Activated CD4-positive, alpha-beta T cell treated with anti-CD3 and anti-CD28 coated beads for 24 hours (primary cell): Measurements from ENCODE around the gene ACAA1.
"Not testable (repeated sequence)": the region's sequence is repeated elsewhere in the genome, so short reads cannot be mapped to it uniquely, and the experiment has no call there.

Experiments used
- DNase-seq, 2 donors: peaks; one replicate each; pipeline ENCODE4 v3.0.0-alpha.2; 2020; ENCODE audit warnings: low read depth in 2 of 2

The ACAA1 gene

GRCh38 chr3:38135621-38136277 is 1.2 kb downstream of the ACAA1 start:
- DNase-seq = not testable (repeated sequence)

- not testable (repeated sequence) for DNase-seq
Observed at GRCh38 chr3:38134517-38135143, 2.3 kb downstream of the ACAA1 start.

GRCh38 chr3:38133557-38134405 is 3.1 kb downstream of the ACAA1 start:
- DNase-seq = no peak

GRCh38 chr3:38133209-38133556 is 3.7 kb downstream of the ACAA1 start:
- DNase-seq = no peak

- no peak for DNase-seq
Observed at GRCh38 chr3:38131621-38132369, 5.1 kb downstream of the ACAA1 start.

- no peak for DNase-seq
Observed at GRCh38 chr3:38130631-38131065, 6.3 kb downstream of the ACAA1 start.

GRCh38 chr3:38129058-38129457 is 7.9 kb downstream of the ACAA1 start:
- DNase-seq = no peak

GRCh38 chr3:38128303-38128655 is 8.6 kb downstream of the ACAA1 start:
- no peak for DNase-seq

GRCh38 chr3:38127611-38128302 is 9.2 kb downstream of the ACAA1 start:
- no peak for DNase-seq

GRCh38 chr3:38126121-38126892 is 10.6 kb downstream of the ACAA1 start:
- DNase-seq = no peak

GRCh38 chr3:38125305-38126120 is 11.4 kb downstream of the ACAA1 start:
- no peak for DNase-seq

- DNase-seq = no peak
Observed at GRCh38 chr3:38124324-38125122, 12.4 kb downstream of the ACAA1 start.

GRCh38 chr3:38122712-38123290 is 14.1 kb downstream of the ACAA1 start:
- DNase-seq = no peak

GRCh38 chr3:38121832-38122461 is 15.0 kb downstream of the ACAA1 start:
- no peak for DNase-seq

GRCh38 chr3:38121451-38121831 is 15.5 kb downstream of the ACAA1 start:
- DNase-seq = no peak

GRCh38 chr3:38120693-38121450 is 16.1 kb downstream of the ACAA1 start:
- no peak for DNase-seq
